OCI-LY7 (cell line): Measurements from ENCODE around the gene KIF12.

Experiments
- CTCF ChIP-seq: fragments of 200-600 bp; sonication (generic); conservative IDR thresholded peaks from 2 replicates; pipeline ENCODE4 v1.5.1; 2014; ENCODE audit warnings: mild to moderate bottlenecking, antibody characterized with exemption, low read length, moderate library complexity, mixed read lengths
- EZH2phosphoT487 ChIP-seq: fragments of 200-600 bp; sonication (generic); IDR thresholded peaks from 2 replicates; pipeline ENCODE4 v1.6.1; 2018; ENCODE audit warnings: low read depth, borderline replicate concordance, mild to moderate bottlenecking, mixed run types, antibody characterized with exemption, low read length, moderate library complexity, mixed read lengths

- TF ChIP-seq CTCF (no peak), EZH2phosphoT487 (no peak)
Observed at GRCh38 chr9:114076237-114077161, 22.6 kb downstream of the KIF12 start.
